HCT116 (cell line): ENCODE results near the gene NDUFAB1. TPM values are rescaled to one million over a fixed set of nuclear protein-coding genes. Genes with fewer than 3 reads are reported as not detected.
"Not testable (repeated sequence)": the region's sequence is repeated elsewhere in the genome, so short reads cannot be mapped to it uniquely, and the experiment has no call there.

Experiments
- ATAC-seq: fragments of 200-7000 bp; cut with Tn5 transposase; 2 replicates; pipeline ENCODE4 v1.9.1; 2020; ENCODE audit warnings: mild to moderate bottlenecking, moderate library complexity
- BruUV-seq: library from RNA; stranded (reverse); fragments of 400-500 nt; replicated peaks from 2 replicates; lab custom pipeline; 2021; lab: Mats Ljungman, UMichigan
- CTCF ChIA-PET: fragments of 300-600 bp; sonication (Branson Sonifier 250); formaldehyde crosslinking; loops from one replicate; lab custom pipeline; 2021; ENCODE audit warnings: antibody characterized with exemption; lab: Charles Lee
- POLR2A ChIA-PET: fragments of 300-600, 350-600 bp; sonication (Branson Sonifier 250); formaldehyde crosslinking; loops from one replicate; lab custom pipeline; 2021; ENCODE audit warnings: antibody characterized with exemption; lab: Charles Lee
- RAD21 ChIA-PET, 2 experiments: fragments of 300-600 bp; sonication (Branson Sonifier 250); formaldehyde crosslinking; loops; one replicate each; lab custom pipeline; 2023; ENCODE audit warnings: low total read pairs in 2 of 2; ENCODE audit not compliant: uncharacterized antibody in 2 of 2, unreplicated experiment in 2 of 2, low non-redundant PET in 1 of 2; lab: Charles Lee
- DNase-seq: peaks from one replicate; pipeline ENCODE4 v3.0.0-alpha.2; 2010; ENCODE audit warnings: low read depth, low spot score
- H2AFZ ChIP-seq: fragments of 200-600 bp; shearing (Covaris generic), sonication (generic); 2 replicates; pipeline ENCODE4 v1.6.1; 2017; ENCODE audit warnings: low read depth, mixed run types, mixed read lengths, antibody characterized with exemption, low read length; ENCODE audit not compliant: poor library complexity, severe bottlenecking
- H3K27ac ChIP-seq: 2 replicates; pipeline ENCODE4 v1.5.1; 2012; ENCODE audit warnings: low read depth, low read length
- H3K27me3 ChIP-seq: fragments of 200-600 bp; sonication (generic); 2 replicates; pipeline ENCODE4 v1.6.1; 2016; ENCODE audit warnings: mixed run types, low read length, mixed read lengths; ENCODE audit not compliant: insufficient read depth
- H3K36me3 ChIP-seq, 2 experiments: fragments of 200-500 bp in 1 of 2; fragments of 200-600 bp in 1 of 2; sonication (Bioruptor generic) in 1 of 2; sonication (generic) in 1 of 2; 2 replicates each; pipeline versions ENCODE4 v1.5.1 to v1.6.1; 2014 to 2016; ENCODE audit warnings: low read length in 2 of 2, inconsistent platforms in 1 of 2, mixed read lengths in 1 of 2, mixed run types in 1 of 2; ENCODE audit not compliant: insufficient read depth in 2 of 2, control insufficient read depth in 1 of 2
- H3K4me1 ChIP-seq, 2 experiments: fragments of 200-600 bp in 1 of 2; sonication (generic) in 1 of 2; 2 replicates each; pipeline versions ENCODE4 v1.5.1 to v1.6.1; 2012 to 2017; ENCODE audit warnings: low read length in 2 of 2, inconsistent platforms in 1 of 2, mild to moderate bottlenecking in 1 of 2, mixed read lengths in 1 of 2, mixed run types in 1 of 2, moderate library complexity in 1 of 2; ENCODE audit not compliant: insufficient read depth in 2 of 2, control insufficient read depth in 1 of 2
- H3K4me2 ChIP-seq: fragments of 200-600 bp; sonication (generic); 2 replicates; pipeline ENCODE4 v1.6.1; 2017; ENCODE audit warnings: mixed run types, low read length, mixed read lengths
- H3K4me3 ChIP-seq, 2 experiments: fragments of 200-600 bp in 1 of 2; sonication (generic) in 1 of 2; replicated peaks in 1 of 2; 2 replicates each; pipeline ENCODE4 v1.5.1; 2011 to 2016; ENCODE audit warnings: low read length in 2 of 2, control low read depth in 1 of 2, low read depth in 1 of 2, mild to moderate bottlenecking in 1 of 2, mixed read lengths in 1 of 2, mixed run types in 1 of 2
- H3K79me2 ChIP-seq: fragments of 200-600 bp; sonication (generic); 2 replicates; pipeline ENCODE4 v1.6.1; 2017; ENCODE audit warnings: mild to moderate bottlenecking, mixed run types, low read length, moderate library complexity, mixed read lengths; ENCODE audit not compliant: insufficient read depth
- H3K9ac ChIP-seq: fragments of 200-600 bp; sonication (generic); 2 replicates; pipeline ENCODE4 v1.6.1; 2016; ENCODE audit warnings: low read length, mixed read lengths
- H3K9me2 ChIP-seq: fragments of 200-600 bp; sonication (generic), shearing (Covaris generic); 2 replicates; pipeline ENCODE4 v1.6.1; 2017; ENCODE audit warnings: mixed run types, mild to moderate bottlenecking, moderate library complexity; ENCODE audit not compliant: insufficient read depth
- H3K9me3 ChIP-seq, 2 experiments: fragments of 200-500 bp in 1 of 2; fragments of 200-600 bp in 1 of 2; sonication (Bioruptor generic) in 1 of 2; sonication (generic) in 1 of 2; 2 replicates each; pipeline ENCODE4 v1.6.1; 2014 to 2017; ENCODE audit warnings: low read length in 2 of 2, mixed read lengths in 2 of 2, inconsistent platforms in 1 of 2, low read depth in 1 of 2, mild to moderate bottlenecking in 1 of 2, mixed run types in 1 of 2, moderate library complexity in 1 of 2; ENCODE audit not compliant: control insufficient read depth in 1 of 2, insufficient read depth in 1 of 2
- H4K20me1 ChIP-seq: fragments of 200-600 bp; sonication (generic), shearing (Covaris generic); 2 replicates; pipeline ENCODE4 v1.6.1; 2017; ENCODE audit warnings: mixed run types, mild to moderate bottlenecking, moderate library complexity; ENCODE audit not compliant: insufficient read depth
- ATF3 ChIP-seq: IDR thresholded peaks from 2 replicates; pipeline ENCODE4 v1.6.1; 2012
- CEBPB ChIP-seq: IDR thresholded peaks from 2 replicates; pipeline ENCODE4 v1.6.1; 2012; ENCODE audit warnings: low read depth
- EGR1 ChIP-seq: IDR thresholded peaks from 2 replicates; pipeline ENCODE4 v1.6.1; 2012; ENCODE audit warnings: low read depth
- ELF1 ChIP-seq: IDR thresholded peaks from 2 replicates; pipeline ENCODE4 v1.6.1; 2012; ENCODE audit warnings: low read depth, borderline replicate concordance
- EZH2 ChIP-seq: fragments of 200-600 bp; sonication (generic); IDR thresholded peaks from 2 replicates; pipeline ENCODE4 v1.6.1; 2017; ENCODE audit warnings: antibody characterized with exemption, mixed run types
- EZH2phosphoT487 ChIP-seq: fragments of 200-600 bp; IDR thresholded peaks from 2 replicates; pipeline ENCODE4 v1.6.1; 2018; ENCODE audit warnings: antibody characterized with exemption, borderline replicate concordance
- FOSL1 ChIP-seq: IDR thresholded peaks from 2 replicates; pipeline ENCODE4 v1.6.1; 2012; ENCODE audit warnings: low read depth
- JUND ChIP-seq: IDR thresholded peaks from 2 replicates; pipeline ENCODE4 v1.6.1; 2012
- MAX ChIP-seq: IDR thresholded peaks from 2 replicates; pipeline ENCODE4 v1.6.1; 2012
- POLR2AphosphoS5 ChIP-seq: IDR thresholded peaks from 2 replicates; pipeline ENCODE4 v1.6.1; 2011; ENCODE audit warnings: mild to moderate bottlenecking, low read depth, low read length, moderate library complexity
- RAD21 ChIP-seq: IDR thresholded peaks from 2 replicates; pipeline ENCODE4 v1.6.1; 2012; ENCODE audit warnings: low read depth, mild to moderate bottlenecking
- SIN3A ChIP-seq: IDR thresholded peaks from 2 replicates; pipeline ENCODE4 v1.6.1; 2012; ENCODE audit warnings: low read depth
- SRF ChIP-seq: IDR thresholded peaks from 2 replicates; pipeline ENCODE4 v1.6.1; 2012; ENCODE audit warnings: low read depth
- YY1 ChIP-seq: IDR thresholded peaks from 2 replicates; pipeline ENCODE4 v1.6.1; 2011; ENCODE audit warnings: low read length, low read depth, moderate library complexity, mild to moderate bottlenecking; ENCODE audit not compliant: insufficient replicate concordance; ENCODE audit errors: extremely low read depth
- ZFX ChIP-seq: fragments of 450-650 bp; IDR thresholded peaks from 2 replicates; pipeline ENCODE4 v1.6.1; 2017
- intact Hi-C: fragments of 100-400 bp; cut with micrococcal nuclease; formaldehyde crosslinking; loops from 2 replicates; pipeline ENCODE4 v1.10.0; 2022
- total RNA-seq: library from RNA; stranded (reverse); gene quantifications from one replicate; pipeline ENCODE4 v1.2.1, GENCODE V29; 2021; ENCODE audit not compliant: unreplicated experiment

The NDUFAB1 gene
- total RNA-seq, 1 experiment from 2014 or later = 169 TPM

GRCh38 chr16:23544436-23544835, 51.7 kb downstream of the NDUFAB1 start (continued):
- TF ChIP-seq ELF1 (no peak), CEBPB (no peak), SIN3A (no peak), POLR2AphosphoS5 (no peak)

- H3K9ac ChIP-seq = not testable (repeated sequence)
Observed at GRCh38 chr16:23540817-23541178, 55.3 kb downstream of the NDUFAB1 start.

GRCh38 chr16:23539984-23540816, 55.9 kb downstream of the NDUFAB1 start:
- DNase-seq (no peak), ATAC-seq (no peak)
- TF ChIP-seq ZFX (no peak), RAD21 (no peak), MAX (no peak), SRF (no peak), EZH2 (no peak), EZH2phosphoT487 (no peak), ATF3 (no peak), JUND (no peak), EGR1 (no peak), YY1 (no peak), SIN3A (no peak), FOSL1 (no peak)

More at GRCh38 chr16:23540817-23541178, 55.3 kb downstream of the NDUFAB1 start:
- H3K9me3 ChIP-seq, H4K20me1 ChIP-seq, H3K79me2 ChIP-seq, H3K4me2 ChIP-seq, intact Hi-C loops, DNase-seq, H3K27me3 ChIP-seq, BruUV-seq, H3K27ac ChIP-seq, POLR2A ChIA-PET, ATAC-seq, RAD21 ChIA-PET, H3K4me3 ChIP-seq, H3K9me2 ChIP-seq, H2AFZ ChIP-seq, CTCF ChIA-PET: not testable (repeated sequence)
- Histone ChIP-seq H3K4me1 (peaks cover 7 to 17% of the 10 kb centered on the region in 2 experiments), H3K36me3 (peaks cover 14% of the 10 kb centered on the region in 2 experiments; a peak in 3 of 4 replicates)

More at GRCh38 chr16:23539984-23540816, 55.9 kb downstream of the NDUFAB1 start:
- no TSS peak for BruUV-seq
- no peaks in the 10 kb centered on the region for H3K9me2 ChIP-seq
- ChIA-PET CTCF (no interaction called here), RAD21 (no interaction called here), POLR2A (interaction anchor here (0.9 kb wide), 1 partner anchor 11 kb away, joined by 3 read pairs; no protein-coding TSS in a partner anchor)
- H3K27ac ChIP-seq = no peak overlapping the region
- H3K4me2 ChIP-seq = no peak overlapping the region
- peaks cover 14 to 17% of the 10 kb centered on the region in 2 experiments; a peak in 3 of 4 replicates for H3K36me3 ChIP-seq
- no peaks in the 10 kb centered on the region for H3K9me3 ChIP-seq
- H2AFZ ChIP-seq = no peak overlapping the region
- H3K27me3 ChIP-seq = no peaks in the 10 kb centered on the region
- H3K79me2 ChIP-seq = peaks cover 9% of the 10 kb centered on the region; the same call in 1 of the 2 replicates
- intact Hi-C loops = loop anchor here (10.0 kb wide), 1 partner anchor 65 kb away; no protein-coding TSS in a partner anchor
- peaks cover 7 to 17% of the 10 kb centered on the region in 2 experiments for H3K4me1 ChIP-seq
- H4K20me1 ChIP-seq = no peaks in the 10 kb centered on the region
- no peak overlapping the region for H3K9ac ChIP-seq
- no peak overlapping the region for H3K4me3 ChIP-seq
